Measurements from ENCODE around the gene SAPCD1. TPM values are rescaled to one million over a fixed set of nuclear protein-coding genes. Genes with fewer than 3 reads are reported as not detected.
A peak's percentile ranks its signal among the peaks of the same experiment; 100 is the strongest.

Gene SAPCD1
- total RNA-seq, 1 experiment from 2014 or later, result 3.2 TPM

GRCh38 chr6:31794294-31794865 is 31.9 kb downstream of the SAPCD1 start:
- no peak for DNase-seq
- peaks cover 2% of the 10 kb centered on the region; the same call in 1 of the 2 replicates for H3K79me2 ChIP-seq (ENCODE audit: insufficient read depth, low read length)
- Mint-ChIP-seq H3K4me1 (peaks cover 10% of the 10 kb centered on the region in 2 experiments), H3K9me3 (no peaks in the 10 kb centered on the region), H3K4me3 (peak overlapping the region; percentile 98), H3K36me3 (ENCODE audit: insufficient read depth in 1 of 3, low read depth in 3 of 3) (peaks cover 19 to 59% (median 50%) of the 10 kb centered on the region in 3 experiments), H3K27me3 (ENCODE audit: low read depth) (no peaks in the 10 kb centered on the region), H3K27ac (peak overlapping the region in 2 of 3 experiments; percentile 10 to 63; a peak in 1 of 7 replicates)
- no peaks in the 10 kb centered on the region for H3K9me3 ChIP-seq (ENCODE audit: control insufficient read depth, low read depth, low read length)
- H2BK12ac ChIP-seq (ENCODE audit: insufficient read length, low read depth, low read length), result no peak overlapping the region
- no peak overlapping the region for H3T11ph ChIP-seq (ENCODE audit: low read length)
- H3K9ac ChIP-seq (ENCODE audit: extremely low read depth, insufficient read length, low read length), result peak overlapping the region; percentile 72
- no peak overlapping the region for H3K18ac ChIP-seq (ENCODE audit: insufficient read length, low read depth, low read length)
- H3K23me2 ChIP-seq (ENCODE audit: insufficient read length, low read depth, low read length, poor library complexity, severe bottlenecking), result peaks cover 3% of the 10 kb centered on the region
- no peak overlapping the region for H2AK5ac ChIP-seq (ENCODE audit: insufficient read length, low read length)
- H3K27me3 ChIP-seq (ENCODE audit: insufficient read depth, low read length), result no peaks in the 10 kb centered on the region
- H2AFZ ChIP-seq (ENCODE audit: low read length), result no peak overlapping the region
- no peak overlapping the region for H3K4ac ChIP-seq (ENCODE audit: low read depth, low read length)
- no peak overlapping the region for H4K5ac ChIP-seq (ENCODE audit: insufficient read length, low read depth, low read length)
- H4K20me1 ChIP-seq (ENCODE audit: control insufficient read depth, insufficient read depth, insufficient read length), result no peaks in the 10 kb centered on the region
- H3K14ac ChIP-seq (ENCODE audit: insufficient read depth, low read length), result no peak overlapping the region
- no peak overlapping the region for H2BK15ac ChIP-seq (ENCODE audit: low read depth, low read length)
- no peak overlapping the region for H2BK5ac ChIP-seq (ENCODE audit: insufficient read length, low read length)
- no peak overlapping the region for H2BK120ac ChIP-seq (ENCODE audit: low read depth, low read length, poor library complexity, severe bottlenecking)
- no peak overlapping the region for H2BK20ac ChIP-seq (ENCODE audit: low read depth, low read length, poor library complexity, severe bottlenecking)
- no peaks in the 10 kb centered on the region for H3K4me1 ChIP-seq (ENCODE audit: insufficient read depth, low read length)
- no peak for TF ChIP-seq CTCF (conservative IDR thresholded peaks at IDR 0.05)
- H3K23ac ChIP-seq (ENCODE audit: insufficient read length, low read depth, low read length), result no peak overlapping the region
- H3K4me2 ChIP-seq (ENCODE audit: insufficient read depth, insufficient read length, low read length), result peak overlapping the region; percentile 77
- no peak overlapping the region for H3K27ac ChIP-seq (ENCODE audit: insufficient read length, low read depth, low read length)
- H3K56ac ChIP-seq (ENCODE audit: insufficient read length, low read depth, low read length), result no peak overlapping the region
- no CpG with 5 or more reads among the region's 7 CpGs for WGBS (ENCODE audit: extremely low coverage, insufficient read length, low lambda C conversion rate)
- no peak overlapping the region for H4K91ac ChIP-seq (ENCODE audit: insufficient read length, low read depth, low read length)
- H4K8ac ChIP-seq (replicated peaks; ENCODE audit: insufficient read length, low read depth, low read length), result no peak overlapping the region
- no peaks in the 10 kb centered on the region for H3K79me1 ChIP-seq (ENCODE audit: insufficient read depth, low read depth, low read length, poor library complexity, severe bottlenecking)
